ENCODE data around the gene TXNDC15.

The TXNDC15 gene

GRCh38 chr5:134944630-134945029 lies 70.5 kb downstream of the TXNDC15 start:
- Histone ChIP-seq H2AFZ (ENCODE audit: insufficient read depth, low read length, poor library complexity) (no peak overlapping the region), H3K4me1 (ENCODE audit: control insufficient read depth in 1 of 2, insufficient read depth in 2 of 2, low read length in 2 of 2) (no peaks in the 10 kb centered on the region), H3K9ac (ENCODE audit: low read length) (no peak overlapping the region), H2BK5ac (ENCODE audit: low read depth, low read length, poor library complexity) (no peak overlapping the region), H3K4ac (ENCODE audit: low read depth, low read length) (no peak overlapping the region), H3K27me3 (ENCODE audit: insufficient read depth, low read length) (no peaks in the 10 kb centered on the region), H2AK5ac (ENCODE audit: low read length) (no peak overlapping the region), H4K91ac (ENCODE audit: low read depth, low read length) (no peak overlapping the region), H3K23ac (ENCODE audit: low read length) (no peak overlapping the region), H3K4me2 (ENCODE audit: low read length) (no peak overlapping the region), H2BK12ac (ENCODE audit: low read length) (no peak overlapping the region), H3K79me1 (ENCODE audit: low read length) (no peaks in the 10 kb centered on the region), H4K12ac (ENCODE audit: low read depth, low read length) (no peak overlapping the region), H4K8ac (ENCODE audit: low read depth, low read length) (no peak overlapping the region), H3K27ac (ENCODE audit: low read depth, low read length) (no peak overlapping the region), H3K14ac (ENCODE audit: low read length) (no peak overlapping the region), H3K36me3 (ENCODE audit: control insufficient read depth in 1 of 2, insufficient read depth in 2 of 2, low read length in 2 of 2) (no peaks in the 10 kb centered on the region), H3K4me3 (ENCODE audit: low read depth, low read length) (no peak overlapping the region), H2BK120ac (ENCODE audit: insufficient read depth, low read length, poor library complexity) (no peak overlapping the region), H3K9me3 (ENCODE audit: insufficient read depth, low read depth, low read length) (no peaks in the 10 kb centered on the region), H3K79me2 (ENCODE audit: control insufficient read depth, insufficient read depth, low read length, poor library complexity) (no peaks in the 10 kb centered on the region), H3K18ac (ENCODE audit: low read length) (no peak overlapping the region)
- WGBS (ENCODE audit: extremely low coverage, insufficient coverage, insufficient read length): no CpG with 5 or more reads among the region's 1 CpG
- DNase-seq: peak; percentile 56 to 81

DNA sequence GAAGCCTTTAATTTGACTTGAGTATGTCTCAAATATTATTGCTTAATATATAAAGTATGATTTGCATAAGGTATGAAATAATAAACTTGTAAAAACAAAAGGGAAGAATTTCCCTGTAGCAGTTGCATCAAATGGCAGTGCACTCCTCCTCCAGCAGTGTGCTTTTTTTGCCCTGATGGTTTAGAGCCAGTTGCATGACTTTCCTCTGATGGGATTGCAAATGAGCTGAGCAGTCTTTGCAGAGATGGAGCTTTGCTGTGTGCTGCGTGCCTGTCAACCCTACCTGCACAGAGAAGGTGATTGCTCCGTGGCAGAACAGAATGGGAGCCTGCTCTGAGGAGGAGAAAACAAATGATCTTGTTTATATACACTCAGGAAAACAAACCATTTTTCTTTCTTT lies 70.9 kb downstream of the TXNDC15 start:
- Histone ChIP-seq H3K14ac (ENCODE audit: low read length) (no peak overlapping the region), H4K8ac (ENCODE audit: low read depth, low read length) (no peak overlapping the region), H2AFZ (ENCODE audit: insufficient read depth, low read length, poor library complexity) (no peak overlapping the region), H2BK120ac (ENCODE audit: insufficient read depth, low read length, poor library complexity) (no peak overlapping the region), H3K18ac (ENCODE audit: low read length) (no peak overlapping the region), H3K4ac (ENCODE audit: low read depth, low read length) (no peak overlapping the region), H3K9ac (ENCODE audit: low read length) (no peak overlapping the region), H3K36me3 (ENCODE audit: control insufficient read depth in 1 of 2, insufficient read depth in 2 of 2, low read length in 2 of 2) (no peaks in the 10 kb centered on the region), H3K4me2 (ENCODE audit: low read length) (no peak overlapping the region), H4K91ac (ENCODE audit: low read depth, low read length) (no peak overlapping the region), H2BK5ac (ENCODE audit: low read depth, low read length, poor library complexity) (no peak overlapping the region), H4K12ac (ENCODE audit: low read depth, low read length) (no peak overlapping the region), H3K4me3 (ENCODE audit: low read depth, low read length) (no peak overlapping the region), H3K27ac (ENCODE audit: low read depth, low read length) (no peak overlapping the region), H2AK5ac (ENCODE audit: low read length) (no peak overlapping the region), H3K27me3 (ENCODE audit: insufficient read depth, low read length) (no peaks in the 10 kb centered on the region), H2BK12ac (ENCODE audit: low read length) (no peak overlapping the region), H3K23ac (ENCODE audit: low read length) (no peak overlapping the region), H3K79me2 (ENCODE audit: control insufficient read depth, insufficient read depth, low read length, poor library complexity) (no peaks in the 10 kb centered on the region), H3K4me1 (ENCODE audit: control insufficient read depth in 1 of 2, insufficient read depth in 2 of 2, low read length in 2 of 2) (no peaks in the 10 kb centered on the region), H3K79me1 (ENCODE audit: low read length) (no peaks in the 10 kb centered on the region), H3K9me3 (ENCODE audit: insufficient read depth, low read depth, low read length) (no peaks in the 10 kb centered on the region)
- peak in 1 of 2 donors; percentile 8 for DNase-seq
- WGBS (ENCODE audit: extremely low coverage, insufficient coverage, insufficient read length): no CpG with 5 or more reads among the region's 2 CpGs

GRCh38 chr5:134948911-134949310 lies 74.7 kb downstream of the TXNDC15 start:
- H4K91ac ChIP-seq (ENCODE audit: low read depth, low read length): no peak overlapping the region
- H3K18ac ChIP-seq (ENCODE audit: low read length): no peak overlapping the region
- H3K79me2 ChIP-seq (ENCODE audit: control insufficient read depth, insufficient read depth, low read length, poor library complexity): no peaks in the 10 kb centered on the region
- no peaks in the 10 kb centered on the region for H3K27me3 ChIP-seq (ENCODE audit: insufficient read depth, low read length)
- H2BK5ac ChIP-seq (ENCODE audit: low read depth, low read length, poor library complexity): no peak overlapping the region
- no peak overlapping the region for H2AFZ ChIP-seq (ENCODE audit: insufficient read depth, low read length, poor library complexity)
- H3K79me1 ChIP-seq (ENCODE audit: low read length): no peaks in the 10 kb centered on the region
- H2BK12ac ChIP-seq (ENCODE audit: low read length): no peak overlapping the region
- no CpG with 5 or more reads among the region's 5 CpGs for WGBS (ENCODE audit: extremely low coverage, insufficient coverage, insufficient read length)
- H3K14ac ChIP-seq (ENCODE audit: low read length): no peak overlapping the region
- no peak overlapping the region for H2BK120ac ChIP-seq (ENCODE audit: insufficient read depth, low read length, poor library complexity)
- no peak overlapping the region for H3K4me2 ChIP-seq (ENCODE audit: low read length)
- peaks cover 1% of the 10 kb centered on the region for H3K9me3 ChIP-seq (ENCODE audit: insufficient read depth, low read depth, low read length)
- no peaks in the 10 kb centered on the region for H3K36me3 ChIP-seq (ENCODE audit: control insufficient read depth in 1 of 2, insufficient read depth in 2 of 2, low read length in 2 of 2)
- no peak overlapping the region for H4K12ac ChIP-seq (ENCODE audit: low read depth, low read length)
- H3K23ac ChIP-seq (ENCODE audit: low read length): no peak overlapping the region
- no peak overlapping the region for H2AK5ac ChIP-seq (ENCODE audit: low read length)
- no peak overlapping the region for H3K9ac ChIP-seq (ENCODE audit: low read length)
- no peak overlapping the region for H3K27ac ChIP-seq (ENCODE audit: low read depth, low read length)
- no peak overlapping the region for H4K8ac ChIP-seq (ENCODE audit: low read depth, low read length)
- H3K4ac ChIP-seq (ENCODE audit: low read depth, low read length): no peak overlapping the region
- no peaks in the 10 kb centered on the region for H3K4me1 ChIP-seq (ENCODE audit: control insufficient read depth in 1 of 2, insufficient read depth in 2 of 2, low read length in 2 of 2)
- H3K4me3 ChIP-seq (ENCODE audit: low read depth, low read length): no peak overlapping the region
- DNase-seq: no peak

DNA sequence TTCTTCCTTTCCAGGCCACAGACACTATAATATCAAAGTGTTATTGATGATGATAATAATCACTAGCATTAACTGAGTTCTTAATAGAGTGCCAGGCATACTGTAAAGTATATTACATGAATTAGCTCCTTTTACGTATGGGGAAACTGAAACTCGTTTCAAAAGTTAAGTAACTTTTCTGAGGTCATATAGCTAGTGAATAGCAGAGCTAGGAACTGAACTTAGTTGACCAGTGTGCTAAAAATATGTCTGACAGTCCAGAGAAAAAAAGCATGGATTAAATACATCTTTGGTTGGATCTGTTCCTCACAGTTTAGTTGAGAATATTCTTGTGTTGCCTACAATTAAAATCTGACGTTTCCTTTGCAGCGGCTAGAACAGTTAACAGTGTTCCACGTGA lies 75.1 kb downstream of the TXNDC15 start:
- Histone ChIP-seq H3K4me3 (ENCODE audit: low read depth, low read length) (no peak overlapping the region), H3K4me1 (ENCODE audit: control insufficient read depth in 1 of 2, insufficient read depth in 2 of 2, low read length in 2 of 2) (no peaks in the 10 kb centered on the region), H2BK120ac (ENCODE audit: insufficient read depth, low read length, poor library complexity) (no peak overlapping the region), H3K23ac (ENCODE audit: low read length) (no peak overlapping the region), H4K8ac (ENCODE audit: low read depth, low read length) (no peak overlapping the region), H3K27me3 (ENCODE audit: insufficient read depth, low read length) (no peaks in the 10 kb centered on the region), H3K4ac (ENCODE audit: low read depth, low read length) (no peak overlapping the region), H2AK5ac (ENCODE audit: low read length) (no peak overlapping the region), H3K36me3 (ENCODE audit: control insufficient read depth in 1 of 2, insufficient read depth in 2 of 2, low read length in 2 of 2) (no peaks in the 10 kb centered on the region), H3K9ac (ENCODE audit: low read length) (no peak overlapping the region), H3K9me3 (ENCODE audit: insufficient read depth, low read depth, low read length) (peaks cover 3% of the 10 kb centered on the region), H3K14ac (ENCODE audit: low read length) (no peak overlapping the region), H2AFZ (ENCODE audit: insufficient read depth, low read length, poor library complexity) (no peak overlapping the region), H3K79me1 (ENCODE audit: low read length) (no peaks in the 10 kb centered on the region), H2BK5ac (ENCODE audit: low read depth, low read length, poor library complexity) (no peak overlapping the region), H3K4me2 (ENCODE audit: low read length) (no peak overlapping the region), H4K91ac (ENCODE audit: low read depth, low read length) (no peak overlapping the region), H2BK12ac (ENCODE audit: low read length) (no peak overlapping the region), H4K12ac (ENCODE audit: low read depth, low read length) (no peak overlapping the region), H3K79me2 (ENCODE audit: control insufficient read depth, insufficient read depth, low read length, poor library complexity) (no peaks in the 10 kb centered on the region), H3K27ac (ENCODE audit: low read depth, low read length) (no peak overlapping the region), H3K18ac (ENCODE audit: low read length) (no peak overlapping the region)
- no CpG with 5 or more reads among the region's 5 CpGs for WGBS (ENCODE audit: extremely low coverage, insufficient coverage, insufficient read length)
- DNase-seq: no peak
